Upper lobe of left lung (tissue), 6 donors: Measurements from ENCODE around the gene GRIN2A. TPM values are rescaled to one million over a fixed set of nuclear protein-coding genes. Genes with fewer than 3 reads are reported as not detected.

Source experiments
- ATAC-seq, 2 donors: fragments of 200-7000 bp; cut with Tn5 transposase; one replicate each; pipeline ENCODE4 v1.9.1; 2022; ENCODE audit warnings: mild to moderate bottlenecking in 2 of 2, moderate library complexity in 2 of 2; ENCODE audit not compliant: low FRiP score in 2 of 2
- DNase-seq, 2 donors: peaks; one replicate each; pipeline ENCODE4 v3.0.0-alpha.2; 2019 to 2020
- H3K27ac ChIP-seq, 4 donors: fragments of 200-600 bp; sonication (generic); one replicate each; pipeline ENCODE4 v1.5.1; 2016 to 2019
- H3K27me3 ChIP-seq, 4 donors: fragments of 200-600 bp; sonication (generic); one replicate each; pipeline ENCODE4 v1.5.1; 2017 to 2019
- H3K36me3 ChIP-seq, 4 donors: fragments of 200-600 bp; sonication (generic); one replicate each; pipeline ENCODE4 v1.5.1; 2016 to 2019
- H3K4me1 ChIP-seq, 4 donors: fragments of 200-600 bp; sonication (generic); one replicate each; pipeline ENCODE4 v1.5.1; 2018 to 2019
- H3K4me3 ChIP-seq, 4 donors: fragments of 200-600 bp; sonication (generic); one replicate each; pipeline ENCODE4 v1.5.1; 2017 to 2019; ENCODE audit warnings: mild to moderate bottlenecking in 2 of 4, moderate library complexity in 1 of 4
- H3K9me3 ChIP-seq, 4 donors: fragments of 200-600 bp; sonication (generic); one replicate each; pipeline ENCODE4 v1.5.1; 2018 to 2019
- CTCF ChIP-seq, 6 experiments: fragments of 450-650 bp in 4 of 6; fragments of 200-600 bp in 2 of 6; sonication (generic) in 2 of 6; IDR thresholded peaks; one replicate each; pipeline ENCODE4 v1.5.1; 2016 to 2019; ENCODE audit warnings: antibody characterized with exemption in 6 of 6
- EP300 ChIP-seq, 4 donors: sonication (generic); formaldehyde crosslinking; IDR thresholded peaks; one replicate each; pipeline ENCODE4 v1.5.1; 2017; ENCODE audit warnings: antibody characterized with exemption in 4 of 4, control low read depth in 2 of 4
- POLR2A ChIP-seq, 4 donors: fragments of 450-650 bp; IDR thresholded peaks; one replicate each; pipeline ENCODE4 v1.5.1; 2016 to 2017; ENCODE audit warnings: antibody characterized with exemption in 4 of 4, mild to moderate bottlenecking in 2 of 4
- POLR2AphosphoS5 ChIP-seq, 2 donors: sonication (generic); formaldehyde crosslinking; IDR thresholded peaks; one replicate each; pipeline ENCODE4 v1.5.1; 2017; ENCODE audit warnings: antibody characterized with exemption in 2 of 2
- WGBS, 2 donors: methylation state at CpG; one replicate each; pipeline ENCODE4 v1.1.5; 2017 to 2018; 5-methylcytosine and 5-hydroxymethylcytosine counted together
- total RNA-seq, 6 donors: library from RNA; depleted of rRNA in 4 of 6; stranded (reverse); fragments of >200 nt in 4 of 6; gene quantifications; one replicate each; pipeline versions ENCODE4 v1.1.0 to v1.2.1, GENCODE V29; 2016 to 2021
- donor health status: DM: no; HTN: no; CAD: no; lungs with moderate emphysema.
- donor health status: DM: no; HTN: yes; CAD: no; lungs with severe emphysema.

GRIN2A gene
- total RNA-seq, 6 donors from 2014 or later: 0.11 to 0.57 (median 0.30) TPM; not detected in 3

DNA sequence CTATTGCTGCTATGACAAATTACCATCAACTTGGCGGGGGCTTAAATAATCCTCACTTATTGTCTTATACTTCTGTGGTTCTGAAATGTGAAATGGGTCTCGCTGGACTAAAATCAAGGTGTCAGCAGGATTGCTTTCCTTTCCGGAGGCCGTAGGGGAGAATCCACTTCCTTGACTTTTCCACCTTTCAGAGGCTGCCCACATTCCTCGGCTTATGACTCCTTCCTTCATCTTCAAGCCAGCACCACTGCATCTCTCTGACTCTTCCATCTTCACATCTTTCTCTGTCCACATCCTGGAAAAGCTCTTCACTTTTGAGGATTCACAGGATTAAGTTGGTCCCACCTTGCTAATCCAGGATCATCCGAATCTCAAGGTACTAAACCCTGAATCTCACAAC is 217.8 kb downstream of the GRIN2A start:
- Histone ChIP-seq H3K27me3 (no peaks in the 10 kb centered on the region), H3K4me1 (no peaks in the 10 kb centered on the region), H3K36me3 (no peaks in the 10 kb centered on the region), H3K9me3 (no peaks in the 10 kb centered on the region), H3K27ac (no peak overlapping the region), H3K4me3 (no peak overlapping the region)
- 87 to 93% methylated on average over 6 of the region's 6 CpGs for WGBS, 2 donors
- ATAC-seq: no peak
- no peak for DNase-seq
- TF ChIP-seq POLR2A (IDR thresholded peaks at IDR 0.05) (no peak), CTCF (IDR thresholded peaks at IDR 0.05) (no peak), POLR2AphosphoS5 (IDR thresholded peaks at IDR 0.05) (no peak), EP300 (IDR thresholded peaks at IDR 0.05) (no peak)

DNA sequence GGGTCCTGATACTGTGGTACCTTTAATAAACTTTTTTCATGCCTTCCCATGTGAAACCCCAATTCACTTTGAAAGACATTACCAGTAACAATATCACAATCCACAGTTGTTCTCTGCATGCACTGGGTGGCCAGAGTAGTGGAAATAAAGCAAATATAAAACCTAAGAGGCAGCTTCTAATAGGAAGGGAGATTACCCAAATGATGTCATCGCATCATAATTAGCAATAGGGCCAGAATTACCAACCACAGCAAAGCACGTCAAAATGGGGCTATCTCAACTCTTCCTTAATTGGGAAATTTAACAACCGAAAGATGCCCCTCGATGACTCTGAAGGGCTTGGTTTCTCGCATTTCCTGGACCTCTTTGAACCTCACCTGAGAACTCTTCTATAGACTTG is 224.8 kb downstream of the GRIN2A start:
- H3K36me3 ChIP-seq: no peaks in the 10 kb centered on the region
- no peaks in the 10 kb centered on the region for H3K4me1 ChIP-seq
- no peaks in the 10 kb centered on the region for H3K9me3 ChIP-seq
- 82 to 87% methylated on average over 5 of the region's 5 CpGs for WGBS, 2 donors
- H3K27ac ChIP-seq: no peak overlapping the region
- no peaks in the 10 kb centered on the region for H3K27me3 ChIP-seq
- ATAC-seq (no peak), DNase-seq (no peak)
- TF ChIP-seq POLR2A (IDR thresholded peaks at IDR 0.05) (no peak), POLR2AphosphoS5 (IDR thresholded peaks at IDR 0.05) (no peak), EP300 (IDR thresholded peaks at IDR 0.05) (no peak), CTCF (IDR thresholded peaks at IDR 0.05) (no peak)
- no peak overlapping the region for H3K4me3 ChIP-seq

DNA sequence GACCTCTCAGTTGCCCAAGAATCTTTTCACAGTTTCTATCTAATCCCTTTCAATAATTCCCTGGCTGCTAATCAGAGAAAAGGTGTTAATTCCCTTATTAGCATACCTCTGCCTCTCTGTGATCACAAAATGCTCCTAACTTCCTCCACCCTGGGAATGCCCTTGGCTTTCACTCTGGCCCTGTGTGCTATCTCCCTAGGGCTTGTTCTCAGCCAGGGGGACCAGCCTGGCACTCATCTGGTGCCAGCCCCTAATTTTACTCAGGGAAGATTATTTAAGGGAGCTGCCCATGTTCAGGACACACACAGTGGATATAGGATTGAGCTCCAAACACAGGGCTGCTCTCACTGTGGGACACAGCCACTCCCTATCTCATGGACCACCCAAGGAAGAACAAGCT is 225.2 kb downstream of the GRIN2A start:
- Histone ChIP-seq H3K27me3 (no peaks in the 10 kb centered on the region), H3K27ac (no peak overlapping the region), H3K4me1 (no peaks in the 10 kb centered on the region), H3K4me3 (no peak overlapping the region), H3K9me3 (no peaks in the 10 kb centered on the region), H3K36me3 (no peaks in the 10 kb centered on the region)
- no peak for ATAC-seq
- TF ChIP-seq EP300 (IDR thresholded peaks at IDR 0.05) (no peak), POLR2AphosphoS5 (IDR thresholded peaks at IDR 0.05) (no peak), CTCF (IDR thresholded peaks at IDR 0.05) (no peak), POLR2A (IDR thresholded peaks at IDR 0.05) (no peak)
- no peak for DNase-seq

DNA sequence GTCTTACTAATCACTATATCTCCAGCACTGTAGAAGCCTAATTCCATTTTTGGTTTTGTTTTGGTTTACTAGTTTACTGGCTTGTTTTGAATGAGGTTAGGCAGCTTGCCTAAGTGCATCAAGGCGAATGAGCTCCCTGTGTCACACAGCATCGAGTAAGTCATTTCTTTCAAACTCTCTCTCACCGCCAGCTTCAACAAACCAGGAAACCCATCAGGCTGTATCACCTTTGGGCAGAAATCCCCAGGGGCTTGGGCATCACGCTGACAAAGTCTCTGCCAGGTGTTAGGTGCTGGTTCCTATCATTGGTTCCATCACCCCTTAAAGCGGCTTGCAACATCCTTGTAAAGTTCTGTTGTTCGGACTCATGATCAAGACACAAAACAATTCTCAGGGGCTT is 226.6 kb downstream of the GRIN2A start:
- ATAC-seq (no peak), DNase-seq (no peak)
- 80 to 82% methylated on average over 6 of the region's 6 CpGs for WGBS, 2 donors
- no peak overlapping the region for H3K4me3 ChIP-seq
- H3K27ac ChIP-seq: no peak overlapping the region
- no peaks in the 10 kb centered on the region for H3K27me3 ChIP-seq
- H3K9me3 ChIP-seq: no peaks in the 10 kb centered on the region
- no peaks in the 10 kb centered on the region for H3K4me1 ChIP-seq
- TF ChIP-seq CTCF (IDR thresholded peaks at IDR 0.05) (no peak), EP300 (IDR thresholded peaks at IDR 0.05) (no peak), POLR2AphosphoS5 (IDR thresholded peaks at IDR 0.05) (no peak), POLR2A (IDR thresholded peaks at IDR 0.05) (no peak)
- no peaks in the 10 kb centered on the region for H3K36me3 ChIP-seq

DNA sequence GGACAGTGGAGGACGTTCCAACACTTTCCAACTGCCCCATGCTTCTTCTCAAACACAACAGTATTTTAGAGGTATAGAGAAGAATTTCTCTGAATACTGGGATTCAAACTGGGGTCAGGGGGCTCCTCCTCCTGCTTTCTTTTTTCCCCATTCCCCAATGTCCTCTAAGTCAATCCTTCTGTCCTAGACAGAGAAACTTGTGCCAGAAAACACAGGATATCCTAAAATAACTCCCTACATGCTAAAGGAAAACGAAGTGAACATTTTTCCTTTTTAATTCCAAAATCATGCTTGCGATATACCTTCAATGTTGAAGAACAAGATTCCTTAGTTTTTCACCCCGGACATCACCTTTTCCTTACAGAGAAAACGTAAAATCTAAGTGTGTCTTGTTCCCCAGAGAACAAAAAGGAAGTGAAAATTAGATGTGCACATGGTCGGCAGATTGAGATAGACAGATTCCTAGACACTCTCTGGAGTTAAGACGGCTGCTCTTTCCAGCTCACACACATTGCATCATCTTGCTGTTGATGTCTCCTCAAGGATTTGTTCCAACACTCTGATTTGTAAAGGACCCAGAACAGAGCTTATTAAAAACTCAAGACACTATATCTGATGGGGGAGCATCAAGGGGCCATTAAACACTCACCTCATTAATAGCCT is 228.2 kb downstream of the GRIN2A start:
- 50% methylated on average over 7 of the region's 7 CpGs for WGBS, 2 donors

More for the DNA sequence above, 228.2 kb downstream of the GRIN2A start:
- Histone ChIP-seq H3K36me3 (no peaks in the 10 kb centered on the region), H3K27me3 (no peaks in the 10 kb centered on the region), H3K27ac (no peak overlapping the region), H3K4me1 (no peaks in the 10 kb centered on the region), H3K9me3 (no peaks in the 10 kb centered on the region), H3K4me3 (no peak overlapping the region)
- DNase-seq: no peak
- peak in 1 of 2 donors; percentile 40 for ATAC-seq
- TF ChIP-seq EP300 (IDR thresholded peaks at IDR 0.05): no peak
- no peak for TF ChIP-seq POLR2A (IDR thresholded peaks at IDR 0.05)
- no peak for TF ChIP-seq CTCF (IDR thresholded peaks at IDR 0.05)
- no peak for TF ChIP-seq POLR2AphosphoS5 (IDR thresholded peaks at IDR 0.05)
